Measurements from ENCODE around the gene GCN1. TPM values are rescaled to one million over a fixed set of nuclear protein-coding genes. Genes with fewer than 3 reads are reported as not detected.

GCN1 gene
- total and polyA plus RNA-seq, 10 of the 15 experiments (the other 5 are each of a cell fraction or from before 2014, with no cell fraction given), result 10.8 to 150 (median 58.3) TPM

DNA sequence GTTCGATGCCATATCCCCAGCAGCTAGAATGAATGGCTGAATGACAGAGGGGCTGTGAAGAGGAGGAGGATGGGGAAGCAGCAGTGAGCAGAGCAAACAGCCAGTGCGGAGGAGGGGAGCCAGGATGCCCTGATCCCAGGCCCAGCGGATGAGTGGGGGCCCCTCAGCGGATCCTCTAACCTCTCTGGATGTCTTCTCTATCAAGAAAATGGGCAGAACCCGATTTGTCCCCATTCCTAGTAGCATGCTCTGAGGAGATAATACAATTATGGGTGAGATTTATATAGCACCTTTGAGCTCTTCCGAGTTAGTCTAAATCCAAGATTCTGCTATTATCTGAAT is 36.4 kb upstream of the GCN1 start (continued):
- TF ChIP-seq ZBTB11 (CRISPR knock-in tag; IDR thresholded peaks at IDR 0.05), result no peak
- TF ChIP-seq IRF3 (IDR thresholded peaks at IDR 0.05), result no peak
- no peak for TF ChIP-seq KDM1A (IDR thresholded peaks at IDR 0.05; ENCODE audit: borderline replicate concordance)
- no peak for TF ChIP-seq JUND (IDR thresholded peaks at IDR 0.05; ENCODE audit: low read depth, low read length)
- TF ChIP-seq NR2C2 (IDR thresholded peaks at IDR 0.05; ENCODE audit: borderline replicate concordance, control insufficient read depth, insufficient read length, low read depth), result no peak
- no peak for TF ChIP-seq NFYA (IDR thresholded peaks at IDR 0.05; ENCODE audit: borderline replicate concordance, low read depth, low read length)
- TF ChIP-seq NRF1 (conservative IDR thresholded peaks at IDR 0.05; ENCODE audit: low read depth, low read length), result no peak
- TF ChIP-seq POLR2AphosphoS5 (IDR thresholded peaks at IDR 0.05; ENCODE audit: low read length), result no peak
